ENCODE results near the gene CUL9.

DNA sequence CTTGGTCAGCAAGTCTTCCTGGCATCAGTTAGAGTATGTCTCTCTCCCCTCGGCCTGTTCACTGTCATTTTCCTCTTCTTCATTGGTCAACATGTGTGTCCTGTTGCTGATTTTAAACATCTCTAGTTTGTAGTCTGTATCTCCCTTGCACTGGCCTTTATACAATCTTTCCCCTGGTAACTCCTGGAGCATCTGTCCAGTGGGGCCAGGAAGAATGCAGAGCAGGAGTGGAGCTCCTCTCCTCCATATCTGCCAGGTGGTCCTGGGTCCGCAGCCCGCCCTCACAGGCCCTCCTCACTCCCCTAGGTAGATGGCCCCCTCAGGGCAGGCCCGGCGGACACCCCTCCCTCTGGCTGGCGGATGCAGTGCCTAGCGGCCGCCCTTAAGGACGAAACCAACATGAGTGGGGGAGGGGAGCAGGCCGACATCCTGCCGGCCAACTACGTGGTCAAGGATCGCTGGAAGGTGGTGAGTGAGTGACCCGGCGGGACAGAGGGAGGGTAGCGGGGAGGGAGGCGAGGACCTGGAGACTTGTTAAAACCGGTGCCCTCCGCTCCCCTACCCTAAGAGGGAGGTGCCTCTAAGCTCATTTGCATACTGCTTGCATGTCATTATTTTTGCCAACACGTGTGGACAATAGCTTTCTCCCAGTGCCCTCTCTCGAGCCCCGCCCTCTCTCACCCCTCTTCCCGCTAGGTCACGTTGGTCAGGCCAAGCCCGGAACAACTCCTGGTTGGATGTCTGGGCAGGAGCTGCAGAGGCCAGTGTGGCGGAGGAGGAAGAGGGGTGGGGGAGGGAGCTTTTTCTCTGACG is 64.5 kb downstream of the CUL9 start:
- no peak for TF ChIP-seq EZH2 (IDR thresholded peaks at IDR 0.05; ENCODE audit: low read length)
- TF ChIP-seq, protein P1, sequence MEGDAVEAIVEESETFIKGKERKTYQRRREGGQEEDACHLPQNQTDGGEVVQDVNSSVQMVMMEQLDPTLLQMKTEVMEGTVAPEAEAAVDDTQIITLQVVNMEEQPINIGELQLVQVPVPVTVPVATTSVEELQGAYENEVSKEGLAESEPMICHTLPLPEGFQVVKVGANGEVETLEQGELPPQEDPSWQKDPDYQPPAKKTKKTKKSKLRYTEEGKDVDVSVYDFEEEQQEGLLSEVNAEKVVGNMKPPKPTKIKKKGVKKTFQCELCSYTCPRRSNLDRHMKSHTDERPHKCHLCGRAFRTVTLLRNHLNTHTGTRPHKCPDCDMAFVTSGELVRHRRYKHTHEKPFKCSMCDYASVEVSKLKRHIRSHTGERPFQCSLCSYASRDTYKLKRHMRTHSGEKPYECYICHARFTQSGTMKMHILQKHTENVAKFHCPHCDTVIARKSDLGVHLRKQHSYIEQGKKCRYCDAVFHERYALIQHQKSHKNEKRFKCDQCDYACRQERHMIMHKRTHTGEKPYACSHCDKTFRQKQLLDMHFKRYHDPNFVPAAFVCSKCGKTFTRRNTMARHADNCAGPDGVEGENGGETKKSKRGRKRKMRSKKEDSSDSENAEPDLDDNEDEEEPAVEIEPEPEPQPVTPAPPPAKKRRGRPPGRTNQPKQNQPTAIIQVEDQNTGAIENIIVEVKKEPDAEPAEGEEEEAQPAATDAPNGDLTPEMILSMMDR (optimal IDR thresholded peaks at IDR 0.05 in 1 of 3, IDR thresholded peaks at IDR 0.05 in 1 of 3, conservative IDR thresholded peaks at IDR 0.05 in 1 of 3; ENCODE audit: extremely low read depth in 1 of 3, insufficient read depth in 2 of 3, low read length in 3 of 3) = no peak
